GM18519 (cell line): ENCODE results near the gene STAM.

Source experiments
- ATAC-seq: cut with Tn5 transposase; IDR thresholded peaks from one replicate; pipeline ENCODE4 v1.9.1; 2021; ENCODE audit warnings: mild to moderate bottlenecking, moderate library complexity; ENCODE audit not compliant: unreplicated experiment, low FRiP score

STAM gene

DNA sequence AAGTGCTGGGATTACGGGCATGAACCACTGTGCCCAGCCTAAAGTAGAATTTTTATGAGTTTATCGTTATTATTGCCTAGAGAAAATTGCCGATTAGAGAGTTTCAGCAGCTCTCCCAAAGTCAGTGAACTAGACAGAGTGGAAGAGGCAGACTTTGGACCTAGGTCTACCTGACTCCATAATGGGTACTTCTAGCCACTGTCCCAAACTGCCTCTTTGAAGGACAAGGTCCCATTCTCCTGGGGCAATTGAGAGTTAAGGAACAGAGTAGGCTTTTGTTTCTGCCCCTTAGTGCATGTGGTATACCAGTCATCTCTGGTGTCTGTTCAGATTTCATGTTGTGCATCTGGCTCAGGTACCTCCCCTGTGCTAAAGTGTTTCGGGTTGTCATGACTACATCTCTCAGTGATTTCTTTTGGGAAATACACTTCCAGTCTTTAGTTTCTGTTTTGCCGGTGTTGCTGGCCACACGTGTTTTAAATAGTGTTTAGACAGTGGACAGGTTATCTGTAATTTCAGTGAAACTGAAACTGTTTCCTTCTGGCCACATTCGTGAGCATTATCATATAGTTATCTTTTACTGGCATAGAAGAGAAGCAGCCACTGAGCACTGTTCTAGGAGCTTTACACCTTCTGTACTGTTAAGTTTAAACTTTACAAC lies 112.7 kb downstream of the STAM start:
- peak; percentile 91 for ATAC-seq

DNA sequence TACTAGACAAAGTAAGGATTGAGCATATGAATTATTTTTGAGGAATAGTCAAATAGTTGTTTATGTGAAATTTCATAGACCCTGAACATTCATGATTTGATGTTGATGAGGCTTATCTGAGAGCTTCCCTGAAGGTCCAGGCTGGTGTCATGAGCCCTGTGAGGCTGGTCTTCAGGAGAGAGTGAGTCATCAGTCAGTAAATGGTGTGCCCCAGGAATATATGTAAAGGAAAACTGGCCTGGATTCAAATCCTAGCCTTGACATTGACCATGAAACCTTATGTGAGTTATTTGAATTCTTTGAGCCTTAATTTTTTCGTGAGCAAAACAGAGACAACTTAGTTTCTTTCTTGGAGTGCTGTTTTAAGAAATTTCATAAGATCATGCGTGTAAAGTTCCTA lies 114.2 kb downstream of the STAM start:
- no peak for ATAC-seq

GRCh38 chr10:17758896-17759295 lies 114.9 kb downstream of the STAM start:
- ATAC-seq: no peak

DNA sequence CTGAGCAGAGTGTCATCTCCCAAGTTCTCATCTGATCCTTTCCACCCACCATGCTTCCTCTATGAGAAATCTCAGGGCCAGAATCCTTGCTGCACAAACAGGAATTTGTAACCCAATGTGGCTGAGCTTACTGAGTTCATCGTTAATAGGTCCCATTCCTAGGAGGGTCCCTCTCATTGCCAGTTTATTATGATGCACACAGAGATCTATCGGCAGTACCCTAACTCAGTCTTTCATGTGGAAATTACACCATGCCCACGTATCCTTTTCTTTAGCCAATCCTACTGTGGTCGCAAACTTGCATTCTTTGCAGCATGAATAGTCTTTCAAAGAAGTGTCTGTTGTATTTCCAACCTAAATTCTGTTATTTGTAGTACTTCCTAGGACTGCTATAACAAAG lies 120.2 kb downstream of the STAM start:
- no peak for ATAC-seq

- no peak for ATAC-seq
Observed at GRCh38 chr10:17765602-17766001, 121.7 kb downstream of the STAM start.
